Large intestine (tissue), 3 donors: ENCODE results near the gene PIN4. TPM values are rescaled to one million over a fixed set of nuclear protein-coding genes. Genes with fewer than 3 reads are reported as not detected.
A peak's percentile ranks its signal among the peaks of the same experiment; 100 is the strongest.

Source experiments
- DNase-seq, 2 donors: peaks; one replicate each; pipeline versions ENCODE4 v3.0.0 to v3.0.0-alpha.2; 2013
- H3K27ac ChIP-seq: one replicate; pipeline ENCODE4 v1.5.1; 2013; ENCODE audit warnings: low read length
- H3K27me3 ChIP-seq: 2 replicates; pipeline ENCODE4 v1.6.1; 2013; ENCODE audit warnings: low read length; ENCODE audit not compliant: control insufficient read depth, insufficient read depth
- H3K36me3 ChIP-seq: 2 replicates; pipeline ENCODE4 v1.6.1; 2013; ENCODE audit warnings: low read length; ENCODE audit not compliant: control insufficient read depth, insufficient read depth
- H3K4me1 ChIP-seq: one replicate; pipeline ENCODE4 v1.6.1; 2013; ENCODE audit warnings: low read length; ENCODE audit not compliant: control insufficient read depth, insufficient read depth
- H3K4me3 ChIP-seq: one replicate; pipeline ENCODE4 v1.5.1; 2013; ENCODE audit warnings: low read length
- H3K9me3 ChIP-seq: one replicate; pipeline ENCODE4 v1.6.1; 2013; ENCODE audit warnings: mild to moderate bottlenecking, low read depth, low read length, moderate library complexity; ENCODE audit not compliant: control insufficient read depth
- WGBS: methylation state at CpG from one replicate; pipeline ENCODE4 v1.1.5; 2013; ENCODE audit warnings: low lambda C conversion rate; ENCODE audit not compliant: insufficient coverage; 5-methylcytosine and 5-hydroxymethylcytosine counted together
- polyA plus RNA-seq: library from polyadenylated mRNA; unstranded; fragments of 120-200 nt; gene quantifications from one replicate; pipeline ENCODE4 v1.2.1, GENCODE V29; 2013

Gene PIN4
- polyA plus RNA-seq, 1 donor = 21.5 TPM

GRCh38 chrX:72236841-72237240 is 55.3 kb downstream of the PIN4 start:
- Histone ChIP-seq H3K27ac (no peak overlapping the region), H3K9me3 (no peaks in the 10 kb centered on the region), H3K4me3 (no peak overlapping the region), H3K4me1 (no peaks in the 10 kb centered on the region), H3K27me3 (no peaks in the 10 kb centered on the region), H3K36me3 (no peaks in the 10 kb centered on the region)
- DNase-seq = no peak
- WGBS = no CpG with 5 or more reads among the region's 4 CpGs

- Histone ChIP-seq H3K27ac (no peak overlapping the region), H3K9me3 (no peaks in the 10 kb centered on the region), H3K4me1 (no peaks in the 10 kb centered on the region), H3K27me3 (no peaks in the 10 kb centered on the region), H3K4me3 (peak overlapping the region; percentile 33), H3K36me3 (no peaks in the 10 kb centered on the region)
- DNase-seq = no peak
- 0% methylated on average over 1 of the region's 6 CpGs for WGBS
These were observed 56.6 kb downstream of the PIN4 start for GRCh38 chrX:72238183-72238582.

- H3K4me1 ChIP-seq = no peaks in the 10 kb centered on the region
- peak within 1 kb of the TSS; percentile 33 for H3K4me3 ChIP-seq
- no CpG with 5 or more reads among the region's 59 CpGs for WGBS
- H3K9me3 ChIP-seq = no peaks in the 10 kb centered on the region
- H3K27ac ChIP-seq = peak within 1 kb of the TSS; percentile 17
- no peaks in the 10 kb centered on the region for H3K36me3 ChIP-seq
- peak; percentile 87 to 88 for DNase-seq
- no peaks in the 10 kb centered on the region for H3K27me3 ChIP-seq
These were observed 57.3 kb downstream of the PIN4 start, which contains the start of gene ERCC6L for GRCh38 chrX:72238721-72239475. ERCC6L (minus strand) TSS chrX:72239027; CDS start chrX:72238911, 116 bp downstream.

DNA sequence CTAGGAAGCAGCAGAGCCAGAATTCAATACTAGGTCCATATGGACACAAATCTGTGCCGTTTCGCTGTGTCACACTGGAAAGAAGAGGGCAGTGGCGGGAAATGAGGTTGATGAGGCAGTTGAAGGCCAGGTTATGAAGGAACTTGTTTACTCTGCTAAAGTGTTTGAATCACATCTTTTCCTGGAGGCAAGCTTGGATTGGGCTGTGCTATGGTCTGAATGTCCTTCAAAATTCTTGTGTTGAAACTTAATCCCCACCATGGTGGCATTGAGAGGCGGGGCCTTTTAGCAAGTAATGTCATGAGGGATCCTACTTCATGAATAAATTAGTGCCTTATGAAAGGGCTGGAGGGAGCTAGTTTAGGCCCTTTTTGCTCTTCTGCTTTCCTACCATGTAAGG is 59.4 kb downstream of the PIN4 start:
- Histone ChIP-seq H3K27me3 (no peaks in the 10 kb centered on the region), H3K27ac (no peak overlapping the region), H3K4me1 (no peaks in the 10 kb centered on the region), H3K36me3 (no peaks in the 10 kb centered on the region), H3K4me3 (no peak overlapping the region), H3K9me3 (no peaks in the 10 kb centered on the region)
- no peak for DNase-seq
- WGBS = no CpG with 5 or more reads among the region's 4 CpGs

- no CpG with 5 or more reads among the region's 3 CpGs for WGBS
- Histone ChIP-seq H3K27me3 (no peaks in the 10 kb centered on the region), H3K4me3 (no peak overlapping the region), H3K9me3 (no peaks in the 10 kb centered on the region), H3K27ac (no peak overlapping the region), H3K4me1 (no peaks in the 10 kb centered on the region), H3K36me3 (no peaks in the 10 kb centered on the region)
- no peak for DNase-seq
These were observed 61.9 kb downstream of the PIN4 start for GRCh38 chrX:72243472-72243871.

DNA sequence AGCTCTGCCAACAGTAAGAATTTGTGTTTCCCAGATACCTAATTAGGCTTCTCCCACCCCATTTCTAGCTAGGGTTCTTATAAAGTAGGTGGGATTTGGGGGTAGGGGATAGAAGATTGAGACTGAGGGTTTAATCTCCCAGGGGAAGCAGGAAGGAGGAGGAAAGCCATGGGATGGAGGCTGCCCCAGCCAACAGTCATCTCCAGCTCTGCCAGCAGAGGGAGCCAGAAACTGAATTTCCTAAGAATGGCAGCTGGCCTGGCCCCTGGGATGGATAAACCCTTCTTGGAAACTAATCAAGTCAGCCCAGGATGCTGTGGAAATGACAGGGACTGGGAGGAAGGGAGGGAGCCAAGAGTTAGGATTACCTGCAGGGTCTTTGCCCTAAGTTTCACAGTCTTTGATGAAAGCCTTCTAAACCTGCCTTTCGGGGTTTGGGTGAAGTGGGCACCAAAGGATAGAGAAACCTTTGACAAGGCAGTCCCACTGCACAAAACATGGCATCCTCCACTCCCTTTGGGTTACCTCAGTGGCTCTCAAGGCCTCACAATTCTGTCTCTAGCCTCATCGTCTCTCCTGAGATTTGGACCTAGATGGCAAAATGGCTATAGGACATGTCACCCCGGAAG is 64.0 kb downstream of the PIN4 start:
- H3K4me3 ChIP-seq = no peak overlapping the region
- H3K36me3 ChIP-seq = no peaks in the 10 kb centered on the region
- no peaks in the 10 kb centered on the region for H3K9me3 ChIP-seq
- H3K27me3 ChIP-seq = no peaks in the 10 kb centered on the region
- WGBS = no CpG with 5 or more reads among the region's 3 CpGs
- H3K4me1 ChIP-seq = no peaks in the 10 kb centered on the region
- H3K27ac ChIP-seq = no peak overlapping the region
- DNase-seq = peak; percentile 19 to 25

- no peaks in the 10 kb centered on the region for H3K4me1 ChIP-seq
- H3K36me3 ChIP-seq = no peaks in the 10 kb centered on the region
- no peaks in the 10 kb centered on the region for H3K27me3 ChIP-seq
- no peak overlapping the region for H3K27ac ChIP-seq
- DNase-seq = peak; percentile 27 to 53
- WGBS = no CpG with 5 or more reads among the region's 2 CpGs
- H3K9me3 ChIP-seq = no peaks in the 10 kb centered on the region
- no peak overlapping the region for H3K4me3 ChIP-seq
These were observed 65.8 kb downstream of the PIN4 start for GRCh38 chrX:72247206-72247942.

Other genes with a start within 250 kb of the PIN4 start
- 6.9 TPM for gene RTL5, start 49.8 kb upstream of the PIN4 start, polyA plus RNA-seq
- 2.4 TPM for gene ERCC6L, start 57.3 kb downstream of the PIN4 start, polyA plus RNA-seq
- gene RPS4X, start 95.5 kb downstream of the PIN4 start, polyA plus RNA-seq = 1,483 TPM
- 0.94 TPM for gene CITED1, start 124.2 kb downstream of the PIN4 start, polyA plus RNA-seq